ENCODE data around the gene RASGEF1C. TPM values are rescaled to one million over a fixed set of nuclear protein-coding genes. Genes with fewer than 3 reads are reported as not detected.

The RASGEF1C gene
- total RNA-seq, 1 donor from 2014 or later = 0.27 TPM

- intact Hi-C loops (cut with micrococcal nuclease) = no loop called here
- peaks cover 15% of the 10 kb centered on the region for H3K9me3 ChIP-seq (replicated peaks)
- TF ChIP-seq CTCF (IDR thresholded peaks at IDR 0.05; ENCODE audit: borderline replicate concordance) = no peak
- DNase-seq = no peak
- H3K4me3 ChIP-seq = no peak overlapping the region
- no peaks in the 10 kb centered on the region for H3K36me3 ChIP-seq
- H3K27ac ChIP-seq (replicated peaks) = no peak overlapping the region
- H3K27me3 ChIP-seq (ENCODE audit: low read depth) = peaks cover 27% of the 10 kb centered on the region
- peaks cover 3% of the 10 kb centered on the region for H3K4me1 ChIP-seq
Observed at GRCh38 chr5:180160789-180161188, 48.2 kb downstream of the RASGEF1C start.

DNA sequence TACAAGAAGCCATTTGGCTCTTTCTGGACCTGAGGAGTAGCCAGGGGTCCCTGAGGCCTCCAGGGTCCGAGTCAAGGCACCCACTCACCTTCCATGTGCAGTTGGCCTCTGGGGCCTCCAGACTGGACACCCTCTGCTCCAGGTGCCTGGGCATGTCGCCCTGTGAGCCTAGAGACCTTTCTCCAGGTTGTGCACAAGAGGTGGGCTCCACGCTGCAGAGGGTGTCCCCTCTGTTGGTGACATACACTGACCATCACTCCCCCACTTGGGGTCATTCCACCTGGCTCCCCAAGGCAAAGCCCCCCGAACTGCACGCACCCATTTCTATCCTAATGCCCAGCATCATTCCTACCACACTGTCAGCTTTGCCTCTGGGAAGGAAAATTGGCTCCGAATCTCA is 48.8 kb downstream of the RASGEF1C start:
- no peak overlapping the region for H3K27ac ChIP-seq (replicated peaks)
- peaks cover 15% of the 10 kb centered on the region for H3K9me3 ChIP-seq (replicated peaks)
- H3K27me3 ChIP-seq (ENCODE audit: low read depth) = peaks cover 27% of the 10 kb centered on the region
- no peak for TF ChIP-seq CTCF (IDR thresholded peaks at IDR 0.05; ENCODE audit: borderline replicate concordance)
- no peak overlapping the region for H3K4me3 ChIP-seq
- intact Hi-C loops (cut with micrococcal nuclease) = no loop called here
- H3K36me3 ChIP-seq = no peaks in the 10 kb centered on the region
- DNase-seq = no peak
- H3K4me1 ChIP-seq = peaks cover 7% of the 10 kb centered on the region

GRCh38 chr5:180159756-180160155 is 49.3 kb downstream of the RASGEF1C start:
- Histone ChIP-seq H3K27me3 (ENCODE audit: low read depth) (peaks cover 27% of the 10 kb centered on the region), H3K4me1 (peaks cover 11% of the 10 kb centered on the region), H3K27ac (replicated peaks) (no peak overlapping the region), H3K36me3 (no peaks in the 10 kb centered on the region), H3K4me3 (no peak overlapping the region), H3K9me3 (replicated peaks) (peaks cover 11% of the 10 kb centered on the region)
- no peak for TF ChIP-seq CTCF (IDR thresholded peaks at IDR 0.05; ENCODE audit: borderline replicate concordance)
- DNase-seq = no peak
- intact Hi-C loops (cut with micrococcal nuclease) = no loop called here

GRCh38 chr5:180157866-180158265 is 51.1 kb downstream of the RASGEF1C start:
- H3K27ac ChIP-seq (replicated peaks) = no peak overlapping the region
- no peak for DNase-seq
- peaks cover 10% of the 10 kb centered on the region for H3K9me3 ChIP-seq (replicated peaks)
- peaks cover 11% of the 10 kb centered on the region for H3K4me1 ChIP-seq
- H3K27me3 ChIP-seq (ENCODE audit: low read depth) = peaks cover 27% of the 10 kb centered on the region
- H3K36me3 ChIP-seq = no peaks in the 10 kb centered on the region
- intact Hi-C loops (cut with micrococcal nuclease) = no loop called here
- no peak overlapping the region for H3K4me3 ChIP-seq
- no peak for TF ChIP-seq CTCF (IDR thresholded peaks at IDR 0.05; ENCODE audit: borderline replicate concordance)

DNA sequence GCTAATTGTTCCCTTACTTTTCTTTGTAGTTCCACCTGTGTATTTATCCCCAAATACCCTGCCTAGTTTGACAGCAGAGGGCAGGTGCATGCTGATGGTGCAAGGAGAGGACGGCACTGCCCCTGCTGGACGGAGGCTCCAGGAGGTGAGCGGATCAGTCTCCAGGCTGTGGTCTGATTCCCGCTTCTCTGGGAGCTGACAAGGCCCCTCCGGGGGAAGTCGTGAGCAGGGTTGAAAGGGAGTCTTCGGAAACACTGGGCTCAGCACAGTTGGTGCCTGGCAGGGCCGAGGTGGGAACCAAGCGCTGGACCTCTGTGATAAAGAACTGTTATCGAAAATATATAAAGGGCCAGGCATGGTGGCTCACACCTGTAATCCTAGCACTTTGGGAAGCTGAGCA is 52.9 kb downstream of the RASGEF1C start:
- H3K4me1 ChIP-seq = peaks cover 11% of the 10 kb centered on the region
- H3K27me3 ChIP-seq (ENCODE audit: low read depth) = peaks cover 14% of the 10 kb centered on the region
- H3K4me3 ChIP-seq = no peak overlapping the region
- no peak overlapping the region for H3K27ac ChIP-seq (replicated peaks)
- no peak for TF ChIP-seq CTCF (IDR thresholded peaks at IDR 0.05; ENCODE audit: borderline replicate concordance)
- H3K36me3 ChIP-seq = no peaks in the 10 kb centered on the region
- intact Hi-C loops (cut with micrococcal nuclease) = no loop called here
- DNase-seq = no peak
- peaks cover 11% of the 10 kb centered on the region for H3K9me3 ChIP-seq (replicated peaks)

Data from left ventricle myocardium inferior (tissue), 1 donor.